Subcutaneous adipose tissue (tissue), 4 donors: ENCODE results near the gene DIABLO. TPM values are rescaled to one million over a fixed set of nuclear protein-coding genes. Genes with fewer than 3 reads are reported as not detected.

Source experiments
- total RNA-seq, 4 donors: library from RNA; depleted of rRNA; stranded (reverse); fragments of >200 nt; gene quantifications; one replicate each; pipeline ENCODE4 v1.1.0, GENCODE V29; 2016
- TF ChIP-seq, protein P1 (sequence below): fragments of 450-650 bp; IDR thresholded peaks from one replicate; pipeline ENCODE4 v1.5.1; 2016; ENCODE audit warnings: low read depth, mild to moderate bottlenecking, control low read depth, antibody characterized with exemption, moderate library complexity

Gene DIABLO
- total RNA-seq, 4 donors from 2014 or later: 25.2 to 38.3 (median 32.0) TPM

DNA sequence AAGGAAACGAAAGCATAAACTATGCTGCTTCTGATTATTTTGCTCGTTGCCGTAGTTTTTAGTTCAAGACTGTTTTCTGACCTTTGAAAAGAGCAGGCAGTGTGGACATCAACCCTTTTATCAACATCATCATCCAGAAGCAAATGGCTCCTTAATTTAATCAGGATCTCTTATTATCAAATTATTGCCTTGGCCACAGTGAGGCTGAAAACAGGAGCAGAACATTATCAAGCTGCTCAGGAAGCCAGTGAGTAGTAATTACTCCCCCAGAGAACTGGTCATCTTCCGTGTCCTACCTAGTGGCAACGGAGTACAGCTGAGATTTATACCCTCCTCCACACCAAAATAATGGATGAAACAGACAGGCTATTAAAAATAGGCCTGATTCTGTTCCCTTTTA, 2.2 kb upstream of the DIABLO start:
- TF ChIP-seq, protein P1, sequence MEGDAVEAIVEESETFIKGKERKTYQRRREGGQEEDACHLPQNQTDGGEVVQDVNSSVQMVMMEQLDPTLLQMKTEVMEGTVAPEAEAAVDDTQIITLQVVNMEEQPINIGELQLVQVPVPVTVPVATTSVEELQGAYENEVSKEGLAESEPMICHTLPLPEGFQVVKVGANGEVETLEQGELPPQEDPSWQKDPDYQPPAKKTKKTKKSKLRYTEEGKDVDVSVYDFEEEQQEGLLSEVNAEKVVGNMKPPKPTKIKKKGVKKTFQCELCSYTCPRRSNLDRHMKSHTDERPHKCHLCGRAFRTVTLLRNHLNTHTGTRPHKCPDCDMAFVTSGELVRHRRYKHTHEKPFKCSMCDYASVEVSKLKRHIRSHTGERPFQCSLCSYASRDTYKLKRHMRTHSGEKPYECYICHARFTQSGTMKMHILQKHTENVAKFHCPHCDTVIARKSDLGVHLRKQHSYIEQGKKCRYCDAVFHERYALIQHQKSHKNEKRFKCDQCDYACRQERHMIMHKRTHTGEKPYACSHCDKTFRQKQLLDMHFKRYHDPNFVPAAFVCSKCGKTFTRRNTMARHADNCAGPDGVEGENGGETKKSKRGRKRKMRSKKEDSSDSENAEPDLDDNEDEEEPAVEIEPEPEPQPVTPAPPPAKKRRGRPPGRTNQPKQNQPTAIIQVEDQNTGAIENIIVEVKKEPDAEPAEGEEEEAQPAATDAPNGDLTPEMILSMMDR: no peak

DNA sequence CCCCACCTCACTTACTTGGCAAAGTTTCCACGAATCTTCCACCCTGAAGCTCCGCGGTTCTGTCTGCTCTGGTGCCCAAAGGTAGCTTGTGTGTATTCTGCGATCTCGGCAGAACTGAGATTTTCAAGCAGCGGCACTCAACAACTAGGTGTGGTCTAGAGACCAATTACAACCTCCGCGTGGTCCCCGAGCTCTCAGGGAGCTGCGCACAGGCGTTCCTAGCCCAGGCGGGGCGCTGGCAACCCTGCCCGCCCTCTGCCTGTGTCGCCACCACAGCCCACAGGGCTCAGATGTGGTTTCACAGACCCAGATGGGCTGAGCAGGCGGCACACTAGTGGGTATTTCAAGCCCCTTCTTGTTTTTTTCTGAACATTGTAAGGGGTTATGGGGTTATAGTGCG, 1.5 kb upstream of the DIABLO start:
- TF ChIP-seq, protein P1: no peak

DNA sequence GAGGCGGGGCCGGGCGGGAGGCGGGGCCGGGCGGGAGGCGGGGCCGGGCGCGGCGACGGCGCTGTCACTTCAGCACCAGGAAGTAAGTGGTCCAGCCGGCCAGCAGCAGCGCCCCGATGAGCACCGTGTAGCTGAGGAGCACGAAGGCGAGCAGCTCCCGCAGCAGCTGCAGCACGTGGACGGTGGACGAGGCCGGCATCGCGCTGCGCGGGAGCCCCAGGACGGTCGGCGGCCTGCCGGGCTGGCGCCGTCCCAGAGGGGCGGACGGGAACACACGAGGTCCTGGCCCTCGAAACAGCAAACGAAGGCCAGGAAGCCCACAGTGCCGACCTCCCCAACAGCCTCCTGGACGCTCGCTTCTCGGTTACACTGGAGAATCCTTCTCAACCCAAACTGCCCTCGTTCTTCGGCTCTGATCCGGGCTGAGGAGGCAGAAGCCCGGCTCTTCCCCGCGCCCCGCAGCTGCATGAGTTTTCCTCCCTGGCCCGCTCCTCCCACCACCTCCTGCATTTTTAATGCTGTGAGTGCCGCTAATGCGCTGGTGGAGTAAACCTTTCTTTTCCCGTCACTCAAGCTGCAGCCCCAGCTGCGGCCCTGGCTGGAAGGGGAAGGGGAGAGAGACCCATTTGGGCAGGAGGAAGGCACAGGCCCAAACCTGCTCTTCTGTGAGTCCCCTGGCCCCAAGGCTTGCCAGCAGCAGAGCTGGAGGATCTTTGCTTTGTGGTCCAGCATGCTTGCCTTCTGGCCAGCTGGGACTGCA, 694 bp upstream of the DIABLO start:
- TF ChIP-seq, protein P1: no peak

DNA sequence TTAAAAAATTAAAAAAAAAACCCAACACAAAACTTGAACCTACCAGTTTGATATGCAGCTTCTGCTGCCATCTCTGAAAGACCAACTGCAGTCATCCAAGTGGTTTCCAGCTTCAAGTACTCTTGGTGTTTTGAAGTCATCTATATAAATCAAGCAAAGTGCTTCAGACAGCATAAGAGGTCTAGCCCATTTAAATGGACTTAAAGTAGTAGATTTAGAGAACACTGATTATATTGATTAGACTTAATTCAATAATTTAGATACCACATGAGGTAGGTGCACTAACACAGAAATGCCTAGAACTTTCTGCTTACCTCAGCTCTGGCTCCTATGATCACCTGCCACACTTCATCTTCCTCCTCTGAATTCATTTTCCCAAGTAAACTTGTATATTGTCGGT, 9.4 kb downstream of the DIABLO start:
- TF ChIP-seq, protein P1: no peak

DNA sequence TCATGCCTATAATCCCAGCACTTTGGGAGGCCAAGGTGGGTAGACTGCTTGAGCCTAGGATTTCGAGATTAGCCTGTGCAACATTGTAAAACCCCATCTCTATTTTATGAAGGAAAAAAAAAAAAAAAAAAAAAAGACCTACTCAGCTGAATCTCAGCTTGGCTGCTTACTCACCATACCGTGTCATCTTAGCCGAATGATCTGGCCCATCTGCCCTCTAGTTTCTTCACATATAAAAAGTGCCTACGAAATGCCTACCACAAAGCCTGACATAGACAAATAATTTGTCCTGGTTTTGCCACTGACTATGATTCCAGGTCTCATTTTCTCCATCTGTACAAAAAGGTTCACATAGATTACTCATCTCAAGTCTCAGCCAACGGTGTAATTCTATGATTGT, 10.1 kb downstream of the DIABLO start:
- TF ChIP-seq, protein P1: no peak

DNA sequence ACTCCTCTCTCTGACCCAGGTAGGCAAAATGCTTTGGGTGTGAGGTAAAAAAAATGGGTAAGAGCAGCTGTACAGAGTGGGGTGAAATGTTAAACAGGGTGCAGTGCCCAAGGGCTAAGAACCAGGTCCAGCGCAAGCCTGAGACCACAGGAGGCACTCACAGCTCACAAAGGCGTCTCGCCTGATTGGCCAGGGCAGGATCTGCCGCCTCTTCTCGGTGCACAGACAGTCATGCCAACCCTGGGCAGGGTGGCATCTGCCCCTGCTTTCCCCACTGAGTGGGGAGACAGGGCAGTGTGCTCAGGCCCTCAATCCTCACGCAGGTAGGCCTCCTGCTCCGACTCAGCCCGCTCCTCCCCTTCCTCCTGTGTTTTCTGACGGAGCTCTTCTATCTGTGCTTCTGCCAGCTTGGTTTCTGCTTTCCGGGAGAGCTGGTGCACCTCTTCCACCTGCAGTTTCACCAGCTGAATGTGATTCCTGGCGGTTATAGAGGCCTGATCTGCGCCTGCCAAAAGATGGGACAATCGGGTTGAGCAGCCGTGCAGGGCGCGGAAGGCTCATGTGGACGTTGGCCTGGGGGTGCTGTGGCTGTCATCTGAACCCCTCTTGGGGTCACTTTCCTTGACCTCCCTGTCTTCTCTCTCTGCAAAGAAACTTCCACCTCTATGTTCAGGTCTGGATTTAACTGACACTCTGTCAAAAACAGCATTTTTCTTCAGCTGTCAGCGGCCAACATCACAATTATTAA, 17.6 kb downstream of the DIABLO start:
- TF ChIP-seq, protein P1: no peak

DNA sequence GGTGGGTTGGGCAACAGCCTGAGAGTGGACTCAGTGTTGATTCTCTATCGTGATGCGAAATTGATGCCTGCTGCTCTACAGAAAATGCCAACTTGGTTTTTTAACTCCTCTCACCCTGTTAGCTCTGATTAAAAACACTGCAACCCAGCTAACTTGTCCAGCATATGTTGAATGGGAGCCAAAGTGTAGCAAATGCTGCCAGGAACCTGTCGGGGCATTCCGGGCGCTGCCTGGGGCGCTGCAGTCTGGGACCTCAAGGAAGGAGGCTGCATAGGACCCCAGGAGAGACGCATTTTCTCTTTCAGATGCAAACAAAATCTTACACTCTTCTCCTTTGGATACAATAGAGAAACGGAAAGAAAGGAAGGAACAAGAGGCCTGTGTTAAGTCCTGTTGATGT, 18.5 kb downstream of the DIABLO start:
- TF ChIP-seq, protein P1: no peak
